Upper lobe of left lung (tissue), 6 donors: ENCODE results near the gene PTPRN2. TPM values are rescaled to one million over a fixed set of nuclear protein-coding genes. Genes with fewer than 3 reads are reported as not detected.

Source experiments
- ATAC-seq, 2 donors: fragments of 200-7000 bp; cut with Tn5 transposase; one replicate each; pipeline ENCODE4 v1.9.1; 2022; ENCODE audit warnings: mild to moderate bottlenecking in 2 of 2, moderate library complexity in 2 of 2; ENCODE audit not compliant: low FRiP score in 2 of 2
- DNase-seq, 2 donors: peaks; one replicate each; pipeline ENCODE4 v3.0.0-alpha.2; 2019 to 2020
- H3K27ac ChIP-seq, 4 donors: fragments of 200-600 bp; sonication (generic); one replicate each; pipeline ENCODE4 v1.5.1; 2016 to 2019
- H3K27me3 ChIP-seq, 4 donors: fragments of 200-600 bp; sonication (generic); one replicate each; pipeline ENCODE4 v1.5.1; 2017 to 2019
- H3K36me3 ChIP-seq, 4 donors: fragments of 200-600 bp; sonication (generic); one replicate each; pipeline ENCODE4 v1.5.1; 2016 to 2019
- H3K4me1 ChIP-seq, 4 donors: fragments of 200-600 bp; sonication (generic); one replicate each; pipeline ENCODE4 v1.5.1; 2018 to 2019
- H3K4me3 ChIP-seq, 4 donors: fragments of 200-600 bp; sonication (generic); one replicate each; pipeline ENCODE4 v1.5.1; 2017 to 2019; ENCODE audit warnings: mild to moderate bottlenecking in 2 of 4, moderate library complexity in 1 of 4
- H3K9me3 ChIP-seq, 4 donors: fragments of 200-600 bp; sonication (generic); one replicate each; pipeline ENCODE4 v1.5.1; 2018 to 2019
- EP300 ChIP-seq, 4 donors: sonication (generic); formaldehyde crosslinking; IDR thresholded peaks; one replicate each; pipeline ENCODE4 v1.5.1; 2017; ENCODE audit warnings: antibody characterized with exemption in 4 of 4, control low read depth in 2 of 4
- POLR2A ChIP-seq, 4 donors: fragments of 450-650 bp; IDR thresholded peaks; one replicate each; pipeline ENCODE4 v1.5.1; 2016 to 2017; ENCODE audit warnings: antibody characterized with exemption in 4 of 4, mild to moderate bottlenecking in 2 of 4
- POLR2AphosphoS5 ChIP-seq, 2 donors: sonication (generic); formaldehyde crosslinking; IDR thresholded peaks; one replicate each; pipeline ENCODE4 v1.5.1; 2017; ENCODE audit warnings: antibody characterized with exemption in 2 of 2
- WGBS, 2 donors: methylation state at CpG; one replicate each; pipeline ENCODE4 v1.1.5; 2017 to 2018; 5-methylcytosine and 5-hydroxymethylcytosine counted together
- total RNA-seq, 6 donors: library from RNA; depleted of rRNA in 4 of 6; stranded (reverse); fragments of >200 nt in 4 of 6; gene quantifications; one replicate each; pipeline versions ENCODE4 v1.1.0 to v1.2.1, GENCODE V29; 2016 to 2021
- TF ChIP-seq, protein P1 (sequence below), 6 experiments: fragments of 450-650 bp in 4 of 6; fragments of 200-600 bp in 2 of 6; sonication (generic) in 2 of 6; IDR thresholded peaks; one replicate each; pipeline ENCODE4 v1.5.1; 2016 to 2019; ENCODE audit warnings: antibody characterized with exemption in 6 of 6
- donor health status: DM: no; HTN: no; CAD: no; lungs with moderate emphysema.
- donor health status: DM: no; HTN: yes; CAD: no; lungs with severe emphysema.

PTPRN2 gene
- total RNA-seq, 6 donors from 2014 or later: 3.3 to 7.9 (median 5.2) TPM

DNA sequence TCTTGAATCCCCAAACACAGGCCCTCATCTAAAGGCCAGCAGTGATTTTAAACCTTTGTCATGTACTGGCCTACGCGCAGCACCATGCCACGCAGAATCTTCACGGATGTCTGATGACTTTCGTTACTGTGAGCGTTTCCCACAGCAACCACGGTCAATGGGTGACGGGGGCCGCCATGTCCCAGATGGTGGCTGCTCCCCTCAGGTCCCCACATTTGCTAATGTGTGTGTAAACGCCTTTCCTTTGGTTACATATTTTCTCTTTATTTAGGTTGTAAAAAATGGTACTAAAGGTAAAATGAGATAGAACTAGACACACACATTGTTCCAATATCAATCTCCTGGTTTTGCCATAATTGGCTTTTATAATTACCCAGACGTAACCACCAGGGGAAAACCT is 699.0 kb downstream of the PTPRN2 start:
- no peak for ATAC-seq

DNA sequence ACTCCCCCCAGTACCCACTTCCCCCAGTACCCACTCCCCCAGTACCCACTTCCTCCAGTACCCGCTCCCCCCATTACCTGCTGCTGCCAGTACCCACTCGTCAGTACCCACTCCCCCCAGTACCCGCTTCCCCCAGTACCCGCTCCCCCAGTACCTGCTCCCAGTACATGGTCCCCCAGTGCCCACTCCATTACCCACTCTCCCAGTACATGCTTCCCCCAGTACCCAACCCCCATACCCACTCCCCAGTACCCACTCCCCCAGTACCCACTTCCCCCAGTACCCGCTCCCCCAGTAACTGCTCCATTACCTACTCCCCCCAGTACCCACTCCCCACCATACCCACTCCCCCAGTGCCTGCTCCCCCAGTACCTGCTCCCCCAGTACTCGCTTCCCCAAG is 700.2 kb downstream of the PTPRN2 start:
- H3K4me1 ChIP-seq: no peaks in the 10 kb centered on the region
- DNase-seq (no peak), ATAC-seq (no peak)
- peaks cover 0 to 4% (median 0%) of the 10 kb centered on the region in 4 donors for H3K9me3 ChIP-seq
- TF ChIP-seq EP300 (IDR thresholded peaks at IDR 0.05): no peak
- no peak for TF ChIP-seq POLR2A (IDR thresholded peaks at IDR 0.05)
- no peak for TF ChIP-seq POLR2AphosphoS5 (IDR thresholded peaks at IDR 0.05)
- TF ChIP-seq, protein P1, sequence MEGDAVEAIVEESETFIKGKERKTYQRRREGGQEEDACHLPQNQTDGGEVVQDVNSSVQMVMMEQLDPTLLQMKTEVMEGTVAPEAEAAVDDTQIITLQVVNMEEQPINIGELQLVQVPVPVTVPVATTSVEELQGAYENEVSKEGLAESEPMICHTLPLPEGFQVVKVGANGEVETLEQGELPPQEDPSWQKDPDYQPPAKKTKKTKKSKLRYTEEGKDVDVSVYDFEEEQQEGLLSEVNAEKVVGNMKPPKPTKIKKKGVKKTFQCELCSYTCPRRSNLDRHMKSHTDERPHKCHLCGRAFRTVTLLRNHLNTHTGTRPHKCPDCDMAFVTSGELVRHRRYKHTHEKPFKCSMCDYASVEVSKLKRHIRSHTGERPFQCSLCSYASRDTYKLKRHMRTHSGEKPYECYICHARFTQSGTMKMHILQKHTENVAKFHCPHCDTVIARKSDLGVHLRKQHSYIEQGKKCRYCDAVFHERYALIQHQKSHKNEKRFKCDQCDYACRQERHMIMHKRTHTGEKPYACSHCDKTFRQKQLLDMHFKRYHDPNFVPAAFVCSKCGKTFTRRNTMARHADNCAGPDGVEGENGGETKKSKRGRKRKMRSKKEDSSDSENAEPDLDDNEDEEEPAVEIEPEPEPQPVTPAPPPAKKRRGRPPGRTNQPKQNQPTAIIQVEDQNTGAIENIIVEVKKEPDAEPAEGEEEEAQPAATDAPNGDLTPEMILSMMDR (IDR thresholded peaks at IDR 0.05): no peak
- H3K4me3 ChIP-seq: no peak overlapping the region
- no peaks in the 10 kb centered on the region for H3K36me3 ChIP-seq
- WGBS, 2 donors: 61 to 72% methylated on average over 5 to 6 of the region's 6 CpGs
- no peak overlapping the region for H3K27ac ChIP-seq
- H3K27me3 ChIP-seq: no peaks in the 10 kb centered on the region

More for the DNA sequence above, 699.0 kb downstream of the PTPRN2 start:
- H3K4me3 ChIP-seq: no peak overlapping the region
- no peak for TF ChIP-seq POLR2AphosphoS5 (IDR thresholded peaks at IDR 0.05)
- TF ChIP-seq EP300 (IDR thresholded peaks at IDR 0.05): no peak
- TF ChIP-seq, protein P1 (IDR thresholded peaks at IDR 0.05): no peak
- no peak for TF ChIP-seq POLR2A (IDR thresholded peaks at IDR 0.05)
- H3K4me1 ChIP-seq: no peaks in the 10 kb centered on the region
- H3K27ac ChIP-seq: no peak overlapping the region
- no peaks in the 10 kb centered on the region for H3K27me3 ChIP-seq
- no peak for DNase-seq
- WGBS, 2 donors: 78 to 79% methylated on average over 11 of the region's 11 CpGs
- no peaks in the 10 kb centered on the region for H3K36me3 ChIP-seq
- peaks cover 0 to 4% (median 0%) of the 10 kb centered on the region in 4 donors for H3K9me3 ChIP-seq

DNA sequence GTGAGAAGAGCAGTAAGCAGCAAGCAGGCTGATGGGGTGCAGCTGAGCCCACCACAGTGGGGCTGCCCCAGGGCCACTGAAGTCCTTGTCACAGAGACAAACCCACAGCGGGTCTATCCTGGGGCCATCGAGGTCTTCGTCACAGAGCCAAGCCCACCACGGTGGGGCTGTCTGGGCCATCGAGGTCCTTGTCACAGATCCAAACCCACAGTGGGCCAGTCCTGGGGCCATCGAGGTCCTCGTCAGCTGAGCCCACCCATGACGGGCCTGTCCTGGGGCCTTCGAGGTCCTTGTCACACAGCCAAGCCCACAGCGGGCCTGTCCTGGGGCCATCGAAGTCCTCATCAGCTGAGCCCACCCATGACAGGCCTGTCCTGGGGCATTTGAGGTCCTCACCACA is 700.9 kb downstream of the PTPRN2 start:
- TF ChIP-seq, protein P1 (IDR thresholded peaks at IDR 0.05): no peak
- ATAC-seq (no peak), DNase-seq (no peak)
- H3K4me1 ChIP-seq: no peaks in the 10 kb centered on the region
- H3K27ac ChIP-seq: no peak overlapping the region
- WGBS, 2 donors: 82 to 84% methylated on average over 5 to 11 of the region's 11 CpGs
- no peaks in the 10 kb centered on the region for H3K27me3 ChIP-seq
- H3K4me3 ChIP-seq: no peak overlapping the region
- H3K9me3 ChIP-seq: peaks cover 0 to 4% (median 0%) of the 10 kb centered on the region in 4 donors
- no peaks in the 10 kb centered on the region for H3K36me3 ChIP-seq

DNA sequence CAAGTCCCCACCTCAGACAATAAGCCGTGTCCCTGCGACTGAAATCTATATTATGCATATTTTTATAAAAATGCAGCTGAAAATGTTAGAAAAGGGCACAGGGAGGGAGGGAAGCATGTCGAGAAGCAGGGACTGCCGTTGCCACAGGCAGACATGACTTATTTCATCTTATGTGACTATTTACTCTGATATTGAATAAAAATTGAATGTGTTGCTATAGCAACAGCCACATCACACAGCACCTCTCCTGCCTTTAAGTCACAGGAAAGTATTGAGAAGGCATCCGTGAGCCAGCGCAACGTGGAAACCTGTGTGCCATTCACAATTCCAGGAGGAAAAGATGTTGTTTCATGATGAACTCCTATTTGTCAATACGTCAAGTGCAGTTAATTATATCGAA is 701.4 kb downstream of the PTPRN2 start:
- H3K27ac ChIP-seq: no peak overlapping the region
- DNase-seq (no peak), ATAC-seq (no peak)
- WGBS, 2 donors: 74 to 81% methylated on average over 9 of the region's 9 CpGs
- H3K4me1 ChIP-seq: no peaks in the 10 kb centered on the region
- peaks cover 0 to 4% (median 0%) of the 10 kb centered on the region in 4 donors for H3K9me3 ChIP-seq
- H3K27me3 ChIP-seq: no peaks in the 10 kb centered on the region
- H3K4me3 ChIP-seq: no peak overlapping the region
- no peaks in the 10 kb centered on the region for H3K36me3 ChIP-seq
- TF ChIP-seq EP300 (IDR thresholded peaks at IDR 0.05) (no peak), POLR2AphosphoS5 (IDR thresholded peaks at IDR 0.05) (no peak), POLR2A (IDR thresholded peaks at IDR 0.05) (no peak)
- TF ChIP-seq, protein P1 (IDR thresholded peaks at IDR 0.05): no peak

DNA sequence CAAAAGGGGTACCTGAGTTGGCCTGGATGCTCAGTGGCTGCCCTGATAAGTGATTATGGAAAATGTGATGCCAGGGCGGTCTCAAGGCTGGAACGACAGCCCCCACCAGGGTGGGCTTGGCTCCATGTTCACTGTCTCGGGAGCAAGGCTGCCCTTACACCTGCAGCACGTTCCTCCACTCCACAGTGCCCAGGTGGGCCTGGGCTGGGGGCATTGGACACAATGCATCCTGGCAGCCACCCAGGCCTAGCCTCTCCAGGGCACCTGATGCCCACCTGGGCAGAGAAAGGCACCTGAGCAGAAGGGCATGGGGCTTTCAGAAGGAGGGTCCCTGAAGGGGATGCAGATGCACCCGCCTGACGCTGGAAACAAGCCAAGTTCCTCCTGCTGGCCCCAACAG is 702.5 kb downstream of the PTPRN2 start:
- Histone ChIP-seq H3K36me3 (no peaks in the 10 kb centered on the region), H3K4me1 (no peaks in the 10 kb centered on the region), H3K9me3 (peaks cover 0 to 4% (median 0%) of the 10 kb centered on the region in 4 donors), H3K27ac (no peak overlapping the region), H3K27me3 (no peaks in the 10 kb centered on the region), H3K4me3 (no peak overlapping the region)
- DNase-seq (no peak), ATAC-seq (no peak)
- TF ChIP-seq EP300 (IDR thresholded peaks at IDR 0.05) (no peak), POLR2AphosphoS5 (IDR thresholded peaks at IDR 0.05) (no peak), POLR2A (IDR thresholded peaks at IDR 0.05) (no peak)
- TF ChIP-seq, protein P1 (IDR thresholded peaks at IDR 0.05): no peak
- WGBS, 2 donors: 67 to 79% methylated on average over 1 to 6 of the region's 6 CpGs
